Stimulated activated CD8-positive, alpha-beta memory T cell treated with anti-CD3 and anti-CD28 coated beads, Interleukin-7, amount 100 ng/mL, for 24 hours (primary cell): ENCODE data around the gene TIAM2.
"Not testable (repeated sequence)": the region's sequence is repeated elsewhere in the genome, so short reads cannot be mapped to it uniquely, and the experiment has no call there.

Source experiments
- DNase-seq: peaks from one replicate; pipeline ENCODE4 v3.0.0-alpha.2; 2020; ENCODE audit warnings: low read depth

TIAM2 gene

GRCh38 chr6:154991207-154991606, 3.9 kb upstream of the TIAM2 start:
- no peak for DNase-seq

GRCh38 chr6:154993026-154993425, 2.1 kb upstream of the TIAM2 start:
- no peak for DNase-seq

- DNase-seq: no peak
These were observed 1.4 kb upstream of the TIAM2 start for GRCh38 chr6:154993710-154994109.

GRCh38 chr6:154994836-154995253, 270 bp upstream of the TIAM2 start:
- no peak for DNase-seq

- no peak for DNase-seq
These were observed 988 bp downstream of the TIAM2 start for GRCh38 chr6:154996016-154996590.

GRCh38 chr6:154996841-154997311, 1.8 kb downstream of the TIAM2 start:
- DNase-seq: no peak

GRCh38 chr6:154998855-154999254, 3.7 kb downstream of the TIAM2 start:
- DNase-seq: no peak

- no peak for DNase-seq
These were observed 6.4 kb downstream of the TIAM2 start for GRCh38 chr6:155001482-155001881.

GRCh38 chr6:155001934-155002333, 6.8 kb downstream of the TIAM2 start:
- no peak for DNase-seq

- DNase-seq: no peak
These were observed 8.4 kb downstream of the TIAM2 start for GRCh38 chr6:155003476-155003875.

- DNase-seq: no peak
These were observed 8.9 kb downstream of the TIAM2 start for GRCh38 chr6:155004017-155004416.

GRCh38 chr6:155004576-155005372, 9.7 kb downstream of the TIAM2 start:
- no peak for DNase-seq

GRCh38 chr6:155008625-155009024, 13.5 kb downstream of the TIAM2 start:
- DNase-seq: no peak

- DNase-seq: no peak
These were observed 15.8 kb downstream of the TIAM2 start for GRCh38 chr6:155010940-155011339.

- DNase-seq: no peak
These were observed 16.7 kb downstream of the TIAM2 start for GRCh38 chr6:155011809-155012291.

- no peak for DNase-seq
These were observed 18.4 kb downstream of the TIAM2 start for GRCh38 chr6:155013457-155013876.

- DNase-seq: no peak
These were observed 19.0 kb downstream of the TIAM2 start for GRCh38 chr6:155014137-155014536.

GRCh38 chr6:155014670-155015300, 19.7 kb downstream of the TIAM2 start:
- DNase-seq: no peak

- not testable (repeated sequence) for DNase-seq
These were observed 23.3 kb downstream of the TIAM2 start for GRCh38 chr6:155018415-155018814.

GRCh38 chr6:155021680-155022079, 26.6 kb downstream of the TIAM2 start:
- no peak for DNase-seq

- DNase-seq: no peak
These were observed 27.6 kb downstream of the TIAM2 start for GRCh38 chr6:155022721-155023120.

GRCh38 chr6:155023717-155024116, 28.6 kb downstream of the TIAM2 start:
- DNase-seq: no peak
